C4-2B (cell line): ENCODE results near the gene LGMN.

Source experiments
- ZFX ChIP-seq: fragments of 450-650 bp; IDR thresholded peaks from 2 replicates; pipeline ENCODE4 v1.6.1; 2017
- TF ChIP-seq, protein P1 (sequence below): fragments of 450-650 bp; conservative IDR thresholded peaks from 2 replicates; pipeline ENCODE4 v1.5.1; 2017; ENCODE audit warnings: mild to moderate bottlenecking

DNA sequence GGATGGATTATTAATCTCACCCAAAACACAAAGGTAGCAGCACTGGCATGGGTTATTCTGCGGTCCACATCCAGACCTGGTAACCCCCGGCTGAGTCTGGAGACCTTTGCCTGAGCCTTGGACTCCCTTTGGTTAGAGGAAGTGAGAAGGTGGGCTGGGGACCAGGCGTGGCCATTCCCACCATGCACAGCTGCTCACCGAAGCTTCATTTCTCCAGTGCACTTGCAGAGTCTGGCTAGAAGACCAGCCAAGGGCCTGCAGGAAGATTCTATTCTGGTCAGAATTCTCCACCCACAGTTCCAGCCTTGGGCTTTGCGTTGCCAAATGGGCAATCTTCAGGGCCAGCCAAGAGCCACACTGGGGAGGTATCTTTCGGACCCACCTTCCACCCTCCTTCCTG lies 73.0 kb downstream of the LGMN start:
- TF ChIP-seq, protein P1, sequence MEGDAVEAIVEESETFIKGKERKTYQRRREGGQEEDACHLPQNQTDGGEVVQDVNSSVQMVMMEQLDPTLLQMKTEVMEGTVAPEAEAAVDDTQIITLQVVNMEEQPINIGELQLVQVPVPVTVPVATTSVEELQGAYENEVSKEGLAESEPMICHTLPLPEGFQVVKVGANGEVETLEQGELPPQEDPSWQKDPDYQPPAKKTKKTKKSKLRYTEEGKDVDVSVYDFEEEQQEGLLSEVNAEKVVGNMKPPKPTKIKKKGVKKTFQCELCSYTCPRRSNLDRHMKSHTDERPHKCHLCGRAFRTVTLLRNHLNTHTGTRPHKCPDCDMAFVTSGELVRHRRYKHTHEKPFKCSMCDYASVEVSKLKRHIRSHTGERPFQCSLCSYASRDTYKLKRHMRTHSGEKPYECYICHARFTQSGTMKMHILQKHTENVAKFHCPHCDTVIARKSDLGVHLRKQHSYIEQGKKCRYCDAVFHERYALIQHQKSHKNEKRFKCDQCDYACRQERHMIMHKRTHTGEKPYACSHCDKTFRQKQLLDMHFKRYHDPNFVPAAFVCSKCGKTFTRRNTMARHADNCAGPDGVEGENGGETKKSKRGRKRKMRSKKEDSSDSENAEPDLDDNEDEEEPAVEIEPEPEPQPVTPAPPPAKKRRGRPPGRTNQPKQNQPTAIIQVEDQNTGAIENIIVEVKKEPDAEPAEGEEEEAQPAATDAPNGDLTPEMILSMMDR: no peak
- no peak for TF ChIP-seq ZFX
